Neural progenitor cell (in vitro differentiated cells): ENCODE measurements around the gene LEFTY1.

Source experiments
- EZH2phosphoT487 ChIP-seq: fragments of 200-600 bp; sonication (generic); IDR thresholded peaks from 2 replicates; pipeline ENCODE4 v1.6.1; 2017; ENCODE audit warnings: antibody characterized with exemption
- TF ChIP-seq, protein P1 (sequence below): fragments of 200-600 bp; sonication (generic); IDR thresholded peaks from 2 replicates; pipeline ENCODE4 v1.5.1; 2017; ENCODE audit warnings: antibody characterized with exemption, mild to moderate bottlenecking

DNA sequence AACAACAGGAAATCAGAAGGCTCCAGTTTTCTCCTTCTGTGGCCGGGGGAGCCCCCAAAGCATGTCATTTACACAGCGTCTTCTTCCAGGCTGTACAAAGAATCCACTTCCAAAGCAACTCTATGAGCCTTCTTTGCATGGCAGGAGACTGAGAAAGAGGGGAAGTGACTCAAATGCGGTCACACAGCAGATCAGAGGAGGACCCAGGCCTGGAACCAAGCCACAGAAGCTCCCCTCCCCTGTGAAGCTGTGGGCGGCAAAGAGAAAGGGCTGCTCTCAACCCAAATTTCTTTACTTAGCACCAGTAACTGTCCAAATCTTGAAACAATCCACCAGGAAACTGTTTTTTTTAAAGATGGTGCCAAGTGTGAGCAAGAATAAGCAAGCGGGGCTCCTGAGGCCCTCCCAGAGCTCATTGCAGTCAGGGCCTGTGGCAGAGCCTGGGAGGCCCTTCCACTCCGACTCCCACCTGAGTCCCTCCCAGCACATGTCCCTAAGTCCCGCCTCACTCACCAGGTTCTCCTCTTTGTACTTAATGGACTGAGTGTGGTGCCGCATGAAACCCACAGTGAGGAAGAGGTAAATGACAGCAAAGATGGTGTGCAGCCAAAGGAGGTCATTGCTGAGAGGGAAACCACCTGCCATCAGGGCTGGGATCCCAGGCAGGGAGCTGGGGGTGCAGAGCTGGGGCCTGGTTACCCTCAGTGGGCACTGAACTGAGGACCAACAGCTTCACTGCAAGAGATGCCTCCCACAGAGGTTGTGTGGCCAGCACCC is 22.7 kb downstream of the LEFTY1 start:
- TF ChIP-seq, protein P1, sequence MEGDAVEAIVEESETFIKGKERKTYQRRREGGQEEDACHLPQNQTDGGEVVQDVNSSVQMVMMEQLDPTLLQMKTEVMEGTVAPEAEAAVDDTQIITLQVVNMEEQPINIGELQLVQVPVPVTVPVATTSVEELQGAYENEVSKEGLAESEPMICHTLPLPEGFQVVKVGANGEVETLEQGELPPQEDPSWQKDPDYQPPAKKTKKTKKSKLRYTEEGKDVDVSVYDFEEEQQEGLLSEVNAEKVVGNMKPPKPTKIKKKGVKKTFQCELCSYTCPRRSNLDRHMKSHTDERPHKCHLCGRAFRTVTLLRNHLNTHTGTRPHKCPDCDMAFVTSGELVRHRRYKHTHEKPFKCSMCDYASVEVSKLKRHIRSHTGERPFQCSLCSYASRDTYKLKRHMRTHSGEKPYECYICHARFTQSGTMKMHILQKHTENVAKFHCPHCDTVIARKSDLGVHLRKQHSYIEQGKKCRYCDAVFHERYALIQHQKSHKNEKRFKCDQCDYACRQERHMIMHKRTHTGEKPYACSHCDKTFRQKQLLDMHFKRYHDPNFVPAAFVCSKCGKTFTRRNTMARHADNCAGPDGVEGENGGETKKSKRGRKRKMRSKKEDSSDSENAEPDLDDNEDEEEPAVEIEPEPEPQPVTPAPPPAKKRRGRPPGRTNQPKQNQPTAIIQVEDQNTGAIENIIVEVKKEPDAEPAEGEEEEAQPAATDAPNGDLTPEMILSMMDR = no peak
- TF ChIP-seq EZH2phosphoT487 = no peak
